Measurements from ENCODE around the gene DAPK1.

GRCh38 chr9:87547671-87548081, 50.0 kb downstream of the DAPK1 start:
- TF ChIP-seq, protein P1, sequence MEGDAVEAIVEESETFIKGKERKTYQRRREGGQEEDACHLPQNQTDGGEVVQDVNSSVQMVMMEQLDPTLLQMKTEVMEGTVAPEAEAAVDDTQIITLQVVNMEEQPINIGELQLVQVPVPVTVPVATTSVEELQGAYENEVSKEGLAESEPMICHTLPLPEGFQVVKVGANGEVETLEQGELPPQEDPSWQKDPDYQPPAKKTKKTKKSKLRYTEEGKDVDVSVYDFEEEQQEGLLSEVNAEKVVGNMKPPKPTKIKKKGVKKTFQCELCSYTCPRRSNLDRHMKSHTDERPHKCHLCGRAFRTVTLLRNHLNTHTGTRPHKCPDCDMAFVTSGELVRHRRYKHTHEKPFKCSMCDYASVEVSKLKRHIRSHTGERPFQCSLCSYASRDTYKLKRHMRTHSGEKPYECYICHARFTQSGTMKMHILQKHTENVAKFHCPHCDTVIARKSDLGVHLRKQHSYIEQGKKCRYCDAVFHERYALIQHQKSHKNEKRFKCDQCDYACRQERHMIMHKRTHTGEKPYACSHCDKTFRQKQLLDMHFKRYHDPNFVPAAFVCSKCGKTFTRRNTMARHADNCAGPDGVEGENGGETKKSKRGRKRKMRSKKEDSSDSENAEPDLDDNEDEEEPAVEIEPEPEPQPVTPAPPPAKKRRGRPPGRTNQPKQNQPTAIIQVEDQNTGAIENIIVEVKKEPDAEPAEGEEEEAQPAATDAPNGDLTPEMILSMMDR (IDR thresholded peaks at IDR 0.05; ENCODE audit: low read depth, low read length) = no peak
- TF ChIP-seq EZH2phosphoT487 (IDR thresholded peaks at IDR 0.05; ENCODE audit: low read depth) = no peak
